ENCODE results near the gene CTDP1. TPM values are rescaled to one million over a fixed set of nuclear protein-coding genes. Genes with fewer than 3 reads are reported as not detected.

Gene CTDP1
- total RNA-seq, 3 donors from 2014 or later, result 28.6 to 37.4 (median 30.1) TPM

GRCh38 chr18:79682894-79683625 is 3.5 kb downstream of the CTDP1 start:
- no peak for DNase-seq
- H3K9me3 ChIP-seq, result no peaks in the 10 kb centered on the region
- no peak for TF ChIP-seq CTCF (IDR thresholded peaks at IDR 0.05)
- peaks cover 35% of the 10 kb centered on the region for H3K4me1 ChIP-seq (ENCODE audit: low read depth)
- no peak for ATAC-seq
- intact Hi-C loops (cut with DNase I, micrococcal nuclease), result no loop called here
- H3K4me3 ChIP-seq, result no peak overlapping the region
- H3K36me3 ChIP-seq (ENCODE audit: low read depth), result no peaks in the 10 kb centered on the region

- Histone ChIP-seq H3K9me3 (no peaks in the 10 kb centered on the region), H3K36me3 (ENCODE audit: low read depth) (no peaks in the 10 kb centered on the region), H3K4me3 (no peak overlapping the region), H3K4me1 (ENCODE audit: low read depth) (peaks cover 30% of the 10 kb centered on the region)
- ATAC-seq (no peak), DNase-seq (no peak)
- TF ChIP-seq CTCF (IDR thresholded peaks at IDR 0.05), result no peak
- intact Hi-C loops (cut with DNase I, micrococcal nuclease), result no loop called here
These were observed 4.2 kb downstream of the CTDP1 start for GRCh38 chr18:79683626-79684282.

GRCh38 chr18:79684283-79684631 is 4.7 kb downstream of the CTDP1 start:
- DNase-seq (no peak), ATAC-seq (no peak)
- Histone ChIP-seq H3K9me3 (no peaks in the 10 kb centered on the region), H3K4me3 (no peak overlapping the region), H3K4me1 (ENCODE audit: low read depth) (peaks cover 30% of the 10 kb centered on the region), H3K36me3 (ENCODE audit: low read depth) (no peaks in the 10 kb centered on the region)
- no peak for TF ChIP-seq CTCF (IDR thresholded peaks at IDR 0.05)
- intact Hi-C loops (cut with DNase I, micrococcal nuclease), result no loop called here

GRCh38 chr18:79684787-79685186 is 5.2 kb downstream of the CTDP1 start:
- no peak for TF ChIP-seq CTCF (IDR thresholded peaks at IDR 0.05)
- no peaks in the 10 kb centered on the region for H3K36me3 ChIP-seq (ENCODE audit: low read depth)
- peaks cover 30% of the 10 kb centered on the region for H3K4me1 ChIP-seq (ENCODE audit: low read depth)
- no peak for ATAC-seq
- no peak overlapping the region for H3K4me3 ChIP-seq
- no peak for DNase-seq
- H3K9me3 ChIP-seq, result no peaks in the 10 kb centered on the region
- intact Hi-C loops (cut with DNase I, micrococcal nuclease), result no loop called here

- no peak for ATAC-seq
- no peaks in the 10 kb centered on the region for H3K9me3 ChIP-seq
- TF ChIP-seq CTCF (IDR thresholded peaks at IDR 0.05), result no peak
- peaks cover 30% of the 10 kb centered on the region for H3K4me1 ChIP-seq (ENCODE audit: low read depth)
- intact Hi-C loops (cut with DNase I, micrococcal nuclease), result no loop called here
- no peaks in the 10 kb centered on the region for H3K36me3 ChIP-seq (ENCODE audit: low read depth)
- H3K4me3 ChIP-seq, result no peak overlapping the region
- no peak for DNase-seq
These were observed 5.7 kb downstream of the CTDP1 start for GRCh38 chr18:79685281-79685680.

All from mucosa of descending colon (tissue), 3 donors.